Activated B cell treated with CpG ODN at 0.5 μM for 24 hours (primary cell): ENCODE measurements around the gene FNTB. TPM values are rescaled to one million over a fixed set of nuclear protein-coding genes. Genes with fewer than 3 reads are reported as not detected.

Experiments used
- ATAC-seq: fragments of 200-7000 bp; cut with Tn5 transposase; one replicate; pipeline ENCODE4 v1.10.0; 2021; ENCODE audit warnings: low read depth, mild to moderate bottlenecking, moderate library complexity
- CTCF ChIA-PET: fragments of 350-600 bp; sonication (Branson Sonifier 250); formaldehyde crosslinking; loops from one replicate; lab custom pipeline; 2021; ENCODE audit warnings: antibody characterized with exemption; lab: Charles Lee
- POLR2A ChIA-PET: fragments of 350-600 bp; sonication (Branson Sonifier 250); formaldehyde crosslinking; loops from one replicate; lab custom pipeline; 2021; ENCODE audit warnings: antibody characterized with exemption; lab: Charles Lee
- DNase-seq: peaks from one replicate; pipeline ENCODE4 v3.0.0; 2022
- H3K27ac Mint-ChIP-seq: one replicate; pipeline ENCODE4 v1.8.0; 2020; ENCODE audit warnings: mixed read lengths
- H3K27me3 Mint-ChIP-seq: one replicate; pipeline ENCODE4 v1.8.0; 2021; ENCODE audit warnings: mixed read lengths
- H3K36me3 Mint-ChIP-seq: one replicate; pipeline ENCODE4 v1.8.0; 2021; ENCODE audit warnings: low read depth, mixed read lengths
- H3K4me1 Mint-ChIP-seq: one replicate; pipeline ENCODE4 v1.8.0; 2021; ENCODE audit warnings: mixed read lengths
- H3K4me3 Mint-ChIP-seq: one replicate; pipeline ENCODE4 v1.8.0; 2020; ENCODE audit warnings: mild to moderate bottlenecking, mixed read lengths
- H3K9me3 Mint-ChIP-seq: one replicate; pipeline ENCODE4 v1.8.0; 2020; ENCODE audit warnings: mixed read lengths
- CTCF ChIP-seq: fragments of 200-600 bp; IDR thresholded peaks from one replicate; pipeline ENCODE4 v1.8.0; 2022; ENCODE audit warnings: antibody characterized with exemption, mild to moderate bottlenecking
- intact Hi-C: fragments of 100-400 bp; cut with micrococcal nuclease; formaldehyde crosslinking; loops from one replicate; pipeline ENCODE4 v1.15.1; 2024
- total RNA-seq: library from RNA; stranded (reverse); gene quantifications from 2 replicates; pipeline ENCODE4 v1.2.3, GENCODE V29; 2022

Gene FNTB
- total RNA-seq, 1 donor from 2014 or later, result 10.5 TPM

- intact Hi-C loops, result no loop called here
- Mint-ChIP-seq H3K9me3 (no peaks in the 10 kb centered on the region), H3K27ac (no peak overlapping the region), H3K36me3 (peaks cover 3% of the 10 kb centered on the region), H3K27me3 (no peaks in the 10 kb centered on the region), H3K4me1 (peaks cover 10% of the 10 kb centered on the region), H3K4me3 (no peak overlapping the region)
- POLR2A ChIA-PET, result no interaction called here
- DNase-seq (no peak), ATAC-seq (no peak)
- TF ChIP-seq CTCF, result no peak
- CTCF ChIA-PET, result no interaction called here
Measured at GRCh38 chr14:65106736-65107135, 120.0 kb downstream of the FNTB start.

GRCh38 chr14:65107200-65107599, 120.5 kb downstream of the FNTB start:
- Mint-ChIP-seq H3K4me3 (no peak overlapping the region), H3K4me1 (peaks cover 9% of the 10 kb centered on the region), H3K9me3 (no peaks in the 10 kb centered on the region), H3K27me3 (no peaks in the 10 kb centered on the region), H3K36me3 (peaks cover 2% of the 10 kb centered on the region), H3K27ac (no peak overlapping the region)
- intact Hi-C loops, result no loop called here
- TF ChIP-seq CTCF, result no peak
- ATAC-seq (no peak), DNase-seq (no peak)
- ChIA-PET CTCF (no interaction called here), POLR2A (interaction anchor here (0.6 kb wide), 1 partner anchor 389 kb away, joined by 5 read pairs; no protein-coding TSS in a partner anchor)

- intact Hi-C loops, result no loop called here
- ChIA-PET CTCF (no interaction called here), POLR2A (no interaction called here)
- TF ChIP-seq CTCF, result no peak
- Mint-ChIP-seq H3K27me3 (no peaks in the 10 kb centered on the region), H3K4me1 (no peaks in the 10 kb centered on the region), H3K4me3 (no peak overlapping the region), H3K27ac (no peak overlapping the region), H3K9me3 (no peaks in the 10 kb centered on the region), H3K36me3 (no peaks in the 10 kb centered on the region)
- ATAC-seq (no peak), DNase-seq (no peak)
Measured at GRCh38 chr14:65109357-65109756, 122.7 kb downstream of the FNTB start.

GRCh38 chr14:65110525-65110924, 123.8 kb downstream of the FNTB start:
- Mint-ChIP-seq H3K27me3 (no peaks in the 10 kb centered on the region), H3K4me3 (no peak overlapping the region), H3K4me1 (peaks cover 1% of the 10 kb centered on the region), H3K9me3 (no peaks in the 10 kb centered on the region), H3K27ac (no peak overlapping the region), H3K36me3 (no peaks in the 10 kb centered on the region)
- DNase-seq (no peak), ATAC-seq (no peak)
- TF ChIP-seq CTCF, result no peak
- CTCF ChIA-PET, result no interaction called here
- intact Hi-C loops, result no loop called here
- POLR2A ChIA-PET, result no interaction called here

Other genes starting within 250 kb of the FNTB start
- 0.04 and 0.10 TPM in 2 replicates for gene SPTB, start 107.0 kb upstream of the FNTB start, total RNA-seq
- gene CHURC1, start 72.4 kb upstream of the FNTB start, total RNA-seq, result 69.6 and 83.8 TPM in 2 replicates
- not detected in 2 replicates for gene GPX2, start 44.1 kb upstream of the FNTB start, total RNA-seq
- gene RAB15, start 14.6 kb upstream of the FNTB start, total RNA-seq, result 0.34 and 0.47 TPM in 2 replicates
- gene MAX, start 115.6 kb downstream of the FNTB start, total RNA-seq, result 115 and 116 TPM in 2 replicates